HG03354 (cell line): ENCODE measurements around the gene HTR7.
"Not testable (repeated sequence)": the region's sequence is repeated elsewhere in the genome, so short reads cannot be mapped to it uniquely, and the experiment has no call there.

ENCODE experiments used
- ATAC-seq: cut with Tn5 transposase; IDR thresholded peaks from one replicate; pipeline ENCODE4 v1.9.1; 2021; ENCODE audit warnings: mild to moderate bottlenecking; ENCODE audit not compliant: unreplicated experiment, poor library complexity, severe bottlenecking

HTR7 gene

GRCh38 chr10:90807106-90807505 lies 50.7 kb downstream of the HTR7 start:
- not testable (repeated sequence) for ATAC-seq

- ATAC-seq: no peak
Measured at GRCh38 chr10:90806677-90807076, 51.2 kb downstream of the HTR7 start.

- no peak for ATAC-seq
Measured at GRCh38 chr10:90805206-90805605, 52.6 kb downstream of the HTR7 start.

GRCh38 chr10:90804354-90804753 lies 53.5 kb downstream of the HTR7 start:
- no peak for ATAC-seq

- no peak for ATAC-seq
Measured at GRCh38 chr10:90801608-90802007, 56.2 kb downstream of the HTR7 start.

GRCh38 chr10:90800232-90800796 lies 57.5 kb downstream of the HTR7 start:
- ATAC-seq: no peak

- no peak for ATAC-seq
Measured at GRCh38 chr10:90799172-90799571, 58.7 kb downstream of the HTR7 start.

- ATAC-seq: no peak
Measured at GRCh38 chr10:90798482-90798881, 59.4 kb downstream of the HTR7 start.

- ATAC-seq: no peak
Measured at GRCh38 chr10:90790422-90790821, 67.4 kb downstream of the HTR7 start.

GRCh38 chr10:90788968-90789367 lies 68.9 kb downstream of the HTR7 start:
- ATAC-seq: peak; percentile 86

GRCh38 chr10:90788199-90788491 lies 69.7 kb downstream of the HTR7 start:
- ATAC-seq: no peak

- no peak for ATAC-seq
Measured at GRCh38 chr10:90787393-90788198, 70.2 kb downstream of the HTR7 start.

- ATAC-seq: no peak
Measured at GRCh38 chr10:90785782-90786181, 72.1 kb downstream of the HTR7 start.

- ATAC-seq: no peak
Measured at GRCh38 chr10:90784771-90785170, 73.1 kb downstream of the HTR7 start.

- no peak for ATAC-seq
Measured at GRCh38 chr10:90780488-90780887, 77.4 kb downstream of the HTR7 start.

- ATAC-seq: no peak
Measured at GRCh38 chr10:90779548-90779947, 78.3 kb downstream of the HTR7 start.

GRCh38 chr10:90777621-90778020 lies 80.2 kb downstream of the HTR7 start:
- no peak for ATAC-seq

- no peak for ATAC-seq
Measured at GRCh38 chr10:90775351-90776028, 82.3 kb downstream of the HTR7 start.

- ATAC-seq: no peak
Measured at GRCh38 chr10:90769946-90770841, 87.6 kb downstream of the HTR7 start.
